OCI-LY1 (cell line): ENCODE measurements around the gene SLC7A7.

Experiments
- H2AFZ ChIP-seq: fragments of 200-600 bp; sonication (generic), shearing (Covaris generic); 2 replicates; pipeline ENCODE4 v1.6.0; 2014; ENCODE audit warnings: antibody characterized with exemption, mild to moderate bottlenecking, low read length
- H3F3A ChIP-seq: fragments of 200-600 bp; sonication (generic), shearing (Covaris generic); 2 replicates; pipeline ENCODE4 v1.6.0; 2014; ENCODE audit warnings: mild to moderate bottlenecking, antibody characterized with exemption, low read length, moderate library complexity; ENCODE audit not compliant: insufficient read depth
- H3K27ac ChIP-seq: fragments of 200-600 bp; sonication (generic); 2 replicates; pipeline ENCODE4 v1.5.1; 2014; ENCODE audit warnings: low read length, mixed run types, mild to moderate bottlenecking, low read depth; ENCODE audit not compliant: poor library complexity, severe bottlenecking
- H3K27me3 ChIP-seq: fragments of 200-600 bp; sonication (generic); 2 replicates; pipeline ENCODE4 v1.6.0; 2014; ENCODE audit warnings: antibody characterized with exemption, mild to moderate bottlenecking, low read length, moderate library complexity; ENCODE audit not compliant: insufficient read depth
- H3K36me3 ChIP-seq: fragments of 200-600 bp; sonication (generic); 2 replicates; pipeline ENCODE4 v1.6.1; 2014; ENCODE audit warnings: mild to moderate bottlenecking, antibody characterized with exemption, low read length, moderate library complexity, mixed read lengths; ENCODE audit not compliant: insufficient read depth
- H3K4me1 ChIP-seq: fragments of 200-600 bp; sonication (generic); 2 replicates; pipeline ENCODE4 v1.5.1; 2014; ENCODE audit warnings: mild to moderate bottlenecking, low read length, moderate library complexity; ENCODE audit not compliant: insufficient read depth, severe bottlenecking
- H3K4me2 ChIP-seq: fragments of 200-600 bp; sonication (generic), shearing (Covaris generic); 2 replicates; pipeline ENCODE4 v1.6.1; 2014; ENCODE audit warnings: low read length
- H3K4me3 ChIP-seq: fragments of 200-600 bp; sonication (generic); 2 replicates; pipeline ENCODE4 v1.5.1; 2014; ENCODE audit warnings: low read length, low read depth, mild to moderate bottlenecking, mixed read lengths; ENCODE audit not compliant: poor library complexity, severe bottlenecking
- H3K79me2 ChIP-seq: fragments of 200-600 bp; shearing (Covaris generic); 2 replicates; pipeline ENCODE4 v1.6.1; 2016; ENCODE audit warnings: mixed run types, low read length, mixed read lengths; ENCODE audit not compliant: insufficient read depth
- H3K9ac ChIP-seq: fragments of 200-600 bp; sonication (generic), shearing (Covaris generic); 2 replicates; pipeline ENCODE4 v1.6.1; 2014; ENCODE audit warnings: mild to moderate bottlenecking, low read length, mixed read lengths
- H3K9me2 ChIP-seq: fragments of 200-600 bp; sonication (generic), shearing (Covaris generic); 2 replicates; pipeline ENCODE4 v1.6.1; 2014; ENCODE audit warnings: low read depth, mild to moderate bottlenecking, low read length, mixed read lengths
- H3K9me3 ChIP-seq: fragments of 200-600 bp; shearing (Covaris generic); 2 replicates; pipeline ENCODE4 v1.6.1; 2014; ENCODE audit warnings: low read length, mixed read lengths
- H4K20me1 ChIP-seq: fragments of 200-600 bp; sonication (generic), shearing (Covaris generic); 2 replicates; pipeline ENCODE4 v1.6.0; 2016; ENCODE audit warnings: mild to moderate bottlenecking, low read length; ENCODE audit not compliant: insufficient read depth
- CTCF ChIP-seq: fragments of 200-600 bp; sonication (generic), shearing (Covaris generic); IDR thresholded peaks from 2 replicates; pipeline ENCODE4 v1.5.1; 2017; ENCODE audit warnings: mild to moderate bottlenecking, antibody characterized with exemption, low read length, moderate library complexity, mixed read lengths
- EZH2 ChIP-seq: fragments of 200-600 bp; sonication (generic), shearing (Covaris generic); IDR thresholded peaks from 2 replicates; pipeline ENCODE4 v1.8.0; 2017; ENCODE audit warnings: borderline replicate concordance, mixed run types, mild to moderate bottlenecking, antibody characterized with exemption, low read length, moderate library complexity, mixed read lengths

The SLC7A7 gene

GRCh38 chr14:22748206-22748605 lies 67.0 kb downstream of the SLC7A7 start:
- Histone ChIP-seq H3K9ac (no peak overlapping the region), H3K4me1 (peaks cover 26% of the 10 kb centered on the region), H3K27me3 (no peaks in the 10 kb centered on the region), H4K20me1 (no peaks in the 10 kb centered on the region), H3K27ac (peak overlapping the region; percentile 59), H3K4me3 (no peak overlapping the region), H3K9me2 (no peaks in the 10 kb centered on the region), H2AFZ (no peak overlapping the region), H3K79me2 (no peaks in the 10 kb centered on the region), H3F3A (no peaks in the 10 kb centered on the region), H3K36me3 (no peaks in the 10 kb centered on the region), H3K9me3 (no peaks in the 10 kb centered on the region), H3K4me2 (peak overlapping the region; percentile 51)
- TF ChIP-seq EZH2 (no peak), CTCF (no peak)

- Histone ChIP-seq H3K4me3 (no peak overlapping the region), H3K4me2 (no peak overlapping the region), H3K4me1 (peaks cover 26% of the 10 kb centered on the region), H3K79me2 (no peaks in the 10 kb centered on the region), H2AFZ (no peak overlapping the region), H3K9me2 (no peaks in the 10 kb centered on the region), H3K9me3 (no peaks in the 10 kb centered on the region), H3K36me3 (no peaks in the 10 kb centered on the region), H3K27me3 (0 out of 2 replicates have a peak, but pooled peaks cover 1% of the 10 kb centered on the region), H3F3A (no peaks in the 10 kb centered on the region), H3K9ac (no peak overlapping the region), H4K20me1 (no peaks in the 10 kb centered on the region), H3K27ac (no peak overlapping the region)
- TF ChIP-seq EZH2 (no peak), CTCF (no peak)
Measured at GRCh38 chr14:22747769-22748168, 67.5 kb downstream of the SLC7A7 start.

GRCh38 chr14:22740020-22740419 lies 75.2 kb downstream of the SLC7A7 start:
- no peak overlapping the region for H3K9ac ChIP-seq
- H2AFZ ChIP-seq = no peak overlapping the region
- H3K4me1 ChIP-seq = no peaks in the 10 kb centered on the region
- H3K27me3 ChIP-seq = 0 out of 2 replicates have a peak, but pooled peaks cover 4% of the 10 kb centered on the region
- no peaks in the 10 kb centered on the region; the same call in 1 of the 2 replicates for H3K36me3 ChIP-seq
- H3K9me2 ChIP-seq = no peaks in the 10 kb centered on the region
- H3K27ac ChIP-seq = no peak overlapping the region
- no peaks in the 10 kb centered on the region for H3K79me2 ChIP-seq
- H4K20me1 ChIP-seq = no peaks in the 10 kb centered on the region
- H3K9me3 ChIP-seq = no peaks in the 10 kb centered on the region
- no peak for TF ChIP-seq CTCF
- TF ChIP-seq EZH2 = no peak
- no peak overlapping the region for H3K4me3 ChIP-seq
- no peak overlapping the region for H3K4me2 ChIP-seq
- H3F3A ChIP-seq = no peaks in the 10 kb centered on the region
